A673 (cell line): ENCODE results near the gene TMEM63A.
"Not testable (repeated sequence)": the region's sequence is repeated elsewhere in the genome, so short reads cannot be mapped to it uniquely, and the experiment has no call there.

Experiments used
- CTCF ChIP-seq: fragments of 300-800, 200-600 bp; sonication (generic); conservative IDR thresholded peaks from 2 replicates; pipeline ENCODE4 v1.5.1; 2017; ENCODE audit warnings: low read depth, mild to moderate bottlenecking, antibody characterized with exemption, low read length, moderate library complexity, mixed read lengths
- EZH2 ChIP-seq: fragments of 200-600 bp; sonication (generic); IDR thresholded peaks from 2 replicates; pipeline ENCODE4 v1.6.1; 2017; ENCODE audit warnings: borderline replicate concordance, low read depth, mild to moderate bottlenecking, mixed read lengths, antibody characterized with exemption, low read length; ENCODE audit not compliant: poor library complexity, severe bottlenecking

- not testable (repeated sequence) for TF ChIP-seq CTCF, EZH2
Measured at GRCh38 chr1:225836296-225836695, 45.9 kb downstream of the TMEM63A start.
